ENCODE results near the gene RHEBL1.

DNA sequence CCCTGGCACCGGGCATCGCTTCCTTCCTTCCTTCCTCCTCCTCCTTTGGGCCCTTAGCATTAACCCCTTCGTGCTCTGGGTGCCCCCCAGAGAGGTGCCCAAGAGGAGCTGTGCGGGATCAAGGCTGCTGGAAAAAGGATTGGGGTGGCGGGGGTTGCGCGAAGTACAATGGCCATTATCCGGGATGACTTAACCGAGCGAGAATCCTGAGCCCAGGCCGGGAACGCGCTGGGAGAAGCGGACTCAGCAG, 22.0 kb upstream of the RHEBL1 start:
- TF ChIP-seq, protein P1, sequence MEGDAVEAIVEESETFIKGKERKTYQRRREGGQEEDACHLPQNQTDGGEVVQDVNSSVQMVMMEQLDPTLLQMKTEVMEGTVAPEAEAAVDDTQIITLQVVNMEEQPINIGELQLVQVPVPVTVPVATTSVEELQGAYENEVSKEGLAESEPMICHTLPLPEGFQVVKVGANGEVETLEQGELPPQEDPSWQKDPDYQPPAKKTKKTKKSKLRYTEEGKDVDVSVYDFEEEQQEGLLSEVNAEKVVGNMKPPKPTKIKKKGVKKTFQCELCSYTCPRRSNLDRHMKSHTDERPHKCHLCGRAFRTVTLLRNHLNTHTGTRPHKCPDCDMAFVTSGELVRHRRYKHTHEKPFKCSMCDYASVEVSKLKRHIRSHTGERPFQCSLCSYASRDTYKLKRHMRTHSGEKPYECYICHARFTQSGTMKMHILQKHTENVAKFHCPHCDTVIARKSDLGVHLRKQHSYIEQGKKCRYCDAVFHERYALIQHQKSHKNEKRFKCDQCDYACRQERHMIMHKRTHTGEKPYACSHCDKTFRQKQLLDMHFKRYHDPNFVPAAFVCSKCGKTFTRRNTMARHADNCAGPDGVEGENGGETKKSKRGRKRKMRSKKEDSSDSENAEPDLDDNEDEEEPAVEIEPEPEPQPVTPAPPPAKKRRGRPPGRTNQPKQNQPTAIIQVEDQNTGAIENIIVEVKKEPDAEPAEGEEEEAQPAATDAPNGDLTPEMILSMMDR (IDR thresholded peaks at IDR 0.05; ENCODE audit: low read depth, low read length, poor library complexity, severe bottlenecking) = no peak
- 0 out of 2 replicates have a peak, but pooled peaks have one; percentile 54 for TF ChIP-seq EZH2phosphoT487 (IDR thresholded peaks at IDR 0.05; ENCODE audit: borderline replicate concordance, low read length)
